Measurements from ENCODE around the gene KCTD3. TPM values are rescaled to one million over a fixed set of nuclear protein-coding genes. Genes with fewer than 3 reads are reported as not detected.

KCTD3 gene
- total and polyA plus RNA-seq, 10 of the 15 experiments (the other 5 are each of a cell fraction or from before 2014, with no cell fraction given), result 3.6 to 19.8 (median 10.7) TPM

DNA sequence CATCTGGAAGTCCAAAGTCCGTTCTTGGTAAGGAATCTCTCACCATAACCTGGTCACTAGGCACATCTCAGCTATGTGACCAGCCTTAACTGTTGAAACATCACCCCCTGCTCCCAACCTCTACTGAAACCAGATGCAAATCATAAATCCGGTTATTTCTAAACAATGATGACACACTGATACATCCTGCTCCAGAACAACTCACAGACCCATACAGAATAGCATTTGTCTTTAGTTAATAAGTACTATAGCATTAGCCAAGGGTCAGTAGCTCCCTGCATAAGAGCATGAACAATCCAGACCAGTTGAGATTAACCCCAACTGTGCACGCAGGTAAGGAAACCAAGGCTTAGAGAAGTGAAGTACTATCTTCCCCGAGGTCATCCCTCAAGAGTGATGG lies 38.0 kb upstream of the KCTD3 start:
- Histone ChIP-seq H2AFZ (ENCODE audit: control insufficient read depth, low read depth, low read length) (no peak overlapping the region), H3K27me3 (replicated peaks in 1 of 2; ENCODE audit: control insufficient read depth in 2 of 2, insufficient read depth in 2 of 2, low read length in 1 of 2) (no peaks in the 10 kb centered on the region), H3K36me3 (ENCODE audit: control insufficient read depth in 2 of 2, insufficient read depth in 2 of 2, low read length in 1 of 2) (no peaks in the 10 kb centered on the region), H3K4me2 (ENCODE audit: control insufficient read depth, insufficient read depth) (no peak overlapping the region), H3K79me2 (ENCODE audit: control insufficient read depth, insufficient read depth, low read length) (no peaks in the 10 kb centered on the region), H3K9ac (ENCODE audit: control insufficient read depth, insufficient read depth, low read length) (no peak overlapping the region), H3K9me3 (replicated peaks; ENCODE audit: control insufficient read depth, insufficient read depth, low read length) (no peaks in the 10 kb centered on the region), H3K4me1 (ENCODE audit: control insufficient read depth, insufficient read depth, low read length) (peaks cover 4% of the 10 kb centered on the region; the same call in 1 of the 2 replicates), H3K27ac (ENCODE audit: control insufficient read depth, insufficient read depth) (no peak overlapping the region), H4K20me1 (ENCODE audit: control insufficient read depth, insufficient read depth) (no peaks in the 10 kb centered on the region), H3K4me3 (no peak overlapping the region)
- intact Hi-C loops (cut with micrococcal nuclease; ENCODE audit: unreplicated experiment), result loop anchor here (5.0 to 10.0 kb wide), 4 partner anchors 707 to 1314 kb away; no protein-coding TSS in a partner anchor
- no peak for FAIRE-seq
- no peak for DNase-seq (ENCODE audit: low read depth, low spot score)
- WGBS (ENCODE audit: insufficient coverage, insufficient replicate concordance, low lambda C conversion rate, missing lambda C conversion rate), result 6% methylated on average over 4 of the region's 4 CpGs
- no TSS peak for BruUV-seq (replicated peaks)
- ATAC-seq, result peak; percentile 72
- in situ Hi-C loops (cut with MboI), result loop anchor here (10.0 kb wide), 3 partner anchors 894 to 1314 kb away; no protein-coding TSS in a partner anchor
- CTCF ChIA-PET, result interaction anchor here (0.6 to 0.8 kb wide), 2 partner anchors 290 to 900 kb away, joined by 3 read pairs; no protein-coding TSS in a partner anchor
- SMC1A ChIA-PET (ENCODE audit: uncharacterized antibody, unreplicated experiment), result interaction anchor here (0.8 to 1.2 kb wide), 3 partner anchors 9 to 65 kb away, joined by 3 read pairs; no protein-coding TSS in a partner anchor
- RAD21 ChIA-PET (ENCODE audit: unreplicated experiment), result interaction anchor here (1.3 to 1.5 kb wide), 2 partner anchors 75 to 76 kb away, joined by 4 to 5 read pairs; no protein-coding TSS in a partner anchor
- POLR2A ChIA-PET, result no interaction called here
- TF ChIP-seq POLR2AphosphoS5 (IDR thresholded peaks at IDR 0.05; ENCODE audit: low read length) (no peak), CEBPB (IDR thresholded peaks at IDR 0.05; ENCODE audit: borderline replicate concordance in 1 of 2, low read depth in 2 of 2, low read length in 2 of 2) (no peak), ZNF217 (IDR thresholded peaks at IDR 0.05) (no peak), ZNF24 (IDR thresholded peaks at IDR 0.05) (no peak), TARDBP (IDR thresholded peaks at IDR 0.05; ENCODE audit: borderline replicate concordance) (no peak), RB1 (IDR thresholded peaks at IDR 0.05; ENCODE audit: borderline replicate concordance) (no peak), HCFC1 (IDR thresholded peaks at IDR 0.05; ENCODE audit: low read length) (no peak)

DNA sequence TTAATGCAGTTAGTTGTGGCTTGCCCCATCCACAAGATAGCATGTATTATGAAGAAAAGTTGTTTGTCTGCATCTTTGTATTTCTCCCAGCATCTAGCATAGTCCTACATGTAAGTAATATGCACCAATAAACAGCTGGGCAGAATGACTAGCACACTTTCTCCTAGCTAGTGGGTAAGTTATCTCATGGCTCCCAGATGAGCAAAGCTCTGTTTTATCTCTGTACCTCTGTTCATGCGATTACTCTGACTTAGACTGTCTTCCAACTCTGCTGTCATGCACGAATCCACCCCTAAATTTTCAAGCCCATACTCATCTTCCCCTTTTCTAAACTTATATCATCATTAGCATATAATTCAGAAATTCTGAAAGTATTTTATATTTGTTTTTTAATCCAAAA lies 37.5 kb upstream of the KCTD3 start:
- Histone ChIP-seq H3K27me3 (replicated peaks in 1 of 2; ENCODE audit: control insufficient read depth in 2 of 2, insufficient read depth in 2 of 2, low read length in 1 of 2) (no peaks in the 10 kb centered on the region), H2AFZ (ENCODE audit: control insufficient read depth, low read depth, low read length) (no peak overlapping the region), H3K9me3 (replicated peaks; ENCODE audit: control insufficient read depth, insufficient read depth, low read length) (no peaks in the 10 kb centered on the region), H3K27ac (ENCODE audit: control insufficient read depth, insufficient read depth) (no peak overlapping the region), H3K79me2 (ENCODE audit: control insufficient read depth, insufficient read depth, low read length) (no peaks in the 10 kb centered on the region), H3K9ac (ENCODE audit: control insufficient read depth, insufficient read depth, low read length) (no peak overlapping the region), H3K4me3 (no peak overlapping the region), H3K4me1 (ENCODE audit: control insufficient read depth, insufficient read depth, low read length) (peaks cover 4% of the 10 kb centered on the region; the same call in 1 of the 2 replicates), H4K20me1 (ENCODE audit: control insufficient read depth, insufficient read depth) (no peaks in the 10 kb centered on the region), H3K4me2 (ENCODE audit: control insufficient read depth, insufficient read depth) (no peak overlapping the region), H3K36me3 (ENCODE audit: control insufficient read depth in 2 of 2, insufficient read depth in 2 of 2, low read length in 1 of 2) (no peaks in the 10 kb centered on the region)
- in situ Hi-C loops (cut with MboI) (loop anchor here (10.0 kb wide), 3 partner anchors 895 to 1315 kb away; no protein-coding TSS in a partner anchor), intact Hi-C loops (cut with micrococcal nuclease; ENCODE audit: unreplicated experiment) (loop anchor here (5.0 to 10.0 kb wide), 4 partner anchors 707 to 1315 kb away; no protein-coding TSS in a partner anchor)
- RAD21 ChIA-PET (ENCODE audit: unreplicated experiment), result interaction anchor here (1.3 to 1.5 kb wide), 2 partner anchors 74 to 76 kb away, joined by 4 to 5 read pairs; no protein-coding TSS in a partner anchor
- POLR2A ChIA-PET, result no interaction called here
- ATAC-seq (no peak), FAIRE-seq (no peak), DNase-seq (ENCODE audit: low read depth, low spot score) (no peak)
- no TSS peak for BruUV-seq (replicated peaks)
- 43% methylated on average over 2 of the region's 2 CpGs for WGBS (ENCODE audit: insufficient coverage, insufficient replicate concordance, low lambda C conversion rate, missing lambda C conversion rate)
- SMC1A ChIA-PET (ENCODE audit: uncharacterized antibody, unreplicated experiment), result interaction anchor here (0.7 to 1.2 kb wide), 4 partner anchors 10 to 65 kb away, joined by 3 read pairs; no protein-coding TSS in a partner anchor
- TF ChIP-seq, protein P1, sequence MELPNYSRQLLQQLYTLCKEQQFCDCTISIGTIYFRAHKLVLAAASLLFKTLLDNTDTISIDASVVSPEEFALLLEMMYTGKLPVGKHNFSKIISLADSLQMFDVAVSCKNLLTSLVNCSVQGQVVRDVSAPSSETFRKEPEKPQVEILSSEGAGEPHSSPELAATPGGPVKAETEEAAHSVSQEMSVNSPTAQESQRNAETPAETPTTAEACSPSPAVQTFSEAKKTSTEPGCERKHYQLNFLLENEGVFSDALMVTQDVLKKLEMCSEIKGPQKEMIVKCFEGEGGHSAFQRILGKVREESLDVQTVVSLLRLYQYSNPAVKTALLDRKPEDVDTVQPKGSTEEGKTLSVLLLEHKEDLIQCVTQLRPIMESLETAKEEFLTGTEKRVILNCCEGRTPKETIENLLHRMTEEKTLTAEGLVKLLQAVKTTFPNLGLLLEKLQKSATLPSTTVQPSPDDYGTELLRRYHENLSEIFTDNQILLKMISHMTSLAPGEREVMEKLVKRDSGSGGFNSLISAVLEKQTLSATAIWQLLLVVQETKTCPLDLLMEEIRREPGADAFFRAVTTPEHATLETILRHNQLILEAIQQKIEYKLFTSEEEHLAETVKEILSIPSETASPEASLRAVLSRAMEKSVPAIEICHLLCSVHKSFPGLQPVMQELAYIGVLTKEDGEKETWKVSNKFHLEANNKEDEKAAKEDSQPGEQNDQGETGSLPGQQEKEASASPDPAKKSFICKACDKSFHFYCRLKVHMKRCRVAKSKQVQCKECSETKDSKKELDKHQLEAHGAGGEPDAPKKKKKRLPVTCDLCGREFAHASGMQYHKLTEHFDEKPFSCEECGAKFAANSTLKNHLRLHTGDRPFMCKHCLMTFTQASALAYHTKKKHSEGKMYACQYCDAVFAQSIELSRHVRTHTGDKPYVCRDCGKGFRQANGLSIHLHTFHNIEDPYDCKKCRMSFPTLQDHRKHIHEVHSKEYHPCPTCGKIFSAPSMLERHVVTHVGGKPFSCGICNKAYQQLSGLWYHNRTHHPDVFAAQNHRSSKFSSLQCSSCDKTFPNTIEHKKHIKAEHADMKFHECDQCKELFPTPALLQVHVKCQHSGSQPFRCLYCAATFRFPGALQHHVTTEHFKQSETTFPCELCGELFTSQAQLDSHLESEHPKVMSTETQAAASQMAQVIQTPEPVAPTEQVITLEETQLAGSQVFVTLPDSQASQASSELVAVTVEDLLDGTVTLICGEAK (IDR thresholded peaks at IDR 0.05; ENCODE audit: borderline replicate concordance), result no peak
- no peak for TF ChIP-seq HCFC1 (IDR thresholded peaks at IDR 0.05; ENCODE audit: low read length)
- TF ChIP-seq MTA3 (IDR thresholded peaks at IDR 0.05; ENCODE audit: borderline replicate concordance, low read length), result no peak
- TF ChIP-seq TCF12 (IDR thresholded peaks at IDR 0.05; ENCODE audit: low read depth, low read length), result no peak
- CTCF ChIA-PET, result interaction anchor here (0.8 kb wide), 1 partner anchor 900 kb away, joined by 3 read pairs; no protein-coding TSS in a partner anchor
